SK-N-SH (cell line): ENCODE measurements around the gene SUPT3H. TPM values are rescaled to one million over a fixed set of nuclear protein-coding genes. Genes with fewer than 3 reads are reported as not detected.

Experiments
- CTCF ChIA-PET: fragments of 300-600, 350-600 bp; formaldehyde crosslinking; extraction: SDS; loops from one replicate; lab custom pipeline; 2021; lab: Yijun Ruan, JAX
- POLR2A ChIA-PET: fragments of 350-600 bp; sonication (Branson Sonifier 250); formaldehyde crosslinking; extraction: SDS; loops from one replicate; lab custom pipeline; 2020; ENCODE audit warnings: antibody characterized with exemption, inconsistent platforms; lab: Yijun Ruan, JAX
- DNase-seq: peaks from one replicate; pipeline ENCODE4 v3.0.0; 2012
- H2AFZ ChIP-seq: fragments of 200-600 bp; sonication (generic); 2 replicates; pipeline ENCODE4 v1.8.1; 2016; ENCODE audit warnings: antibody characterized with exemption, mild to moderate bottlenecking, low read depth
- H3F3A ChIP-seq: fragments of 200-600 bp; sonication (generic); replicated peaks from 2 replicates; pipeline ENCODE3; 2016; ENCODE audit warnings: antibody characterized with exemption, mild to moderate bottlenecking; ENCODE audit not compliant: insufficient read depth
- H3K27ac ChIP-seq, 2 experiments: fragments of 200-500 bp in 1 of 2; fragments of 200-600 bp in 1 of 2; sonication (Bioruptor generic) in 1 of 2; sonication (generic), shearing (Covaris generic) in 1 of 2; 2 replicates each; pipeline versions ENCODE4 v1.5.1 to v1.6.1; 2014 to 2016; ENCODE audit warnings: low read depth in 2 of 2, inconsistent platforms in 1 of 2, low read length in 1 of 2, mild to moderate bottlenecking in 1 of 2, mixed read lengths in 1 of 2
- H3K27me3 ChIP-seq: fragments of 200-600 bp; sonication (generic), shearing (Covaris generic); 2 replicates; pipeline ENCODE4 v1.6.1; 2016; ENCODE audit warnings: mixed run types; ENCODE audit not compliant: insufficient read depth
- H3K36me3 ChIP-seq, 2 experiments: fragments of 200-500 bp in 1 of 2; fragments of 200-600 bp in 1 of 2; sonication (Bioruptor generic) in 1 of 2; sonication (generic) in 1 of 2; replicated peaks in 1 of 2; 2 replicates each; pipeline versions ENCODE3 to v1.5.1; 2014 to 2016; ENCODE audit warnings: low read length in 1 of 2, mild to moderate bottlenecking in 1 of 2; ENCODE audit not compliant: insufficient read depth in 2 of 2, control insufficient read depth in 1 of 2
- H3K4me1 ChIP-seq, 2 experiments: fragments of 200-500 bp in 1 of 2; fragments of 200-600 bp in 1 of 2; sonication (Bioruptor generic) in 1 of 2; sonication (generic), shearing (Covaris generic) in 1 of 2; 2 replicates each; pipeline versions ENCODE4 v1.5.1 to v1.6.1; 2014 to 2016; ENCODE audit warnings: low read depth in 1 of 2, low read length in 1 of 2, mixed run types in 1 of 2; ENCODE audit not compliant: insufficient read depth in 2 of 2, control insufficient read depth in 1 of 2
- H3K4me2 ChIP-seq: fragments of 200-600 bp; sonication (generic), shearing (Covaris generic); 2 replicates; pipeline ENCODE4 v1.6.1; 2017; ENCODE audit warnings: mixed run types
- H3K4me3 ChIP-seq, 2 experiments: fragments of 200-500 bp in 1 of 2; fragments of 200-600 bp in 1 of 2; sonication (Bioruptor generic) in 1 of 2; sonication (generic), shearing (Covaris generic) in 1 of 2; 2 replicates each; pipeline versions ENCODE4 v1.5.1 to v1.8.1; 2014 to 2016; ENCODE audit warnings: low read depth in 2 of 2, inconsistent platforms in 1 of 2, low read length in 1 of 2, mild to moderate bottlenecking in 1 of 2, mixed read lengths in 1 of 2, moderate library complexity in 1 of 2
- H3K79me2 ChIP-seq: fragments of 200-600 bp; sonication (generic); 2 replicates; pipeline ENCODE4 v1.8.1; 2017; ENCODE audit warnings: mild to moderate bottlenecking; ENCODE audit not compliant: insufficient read depth
- H3K9ac ChIP-seq: fragments of 200-600 bp; sonication (generic); 2 replicates; pipeline ENCODE4 v1.6.1; 2017; ENCODE audit warnings: mixed run types
- H3K9me2 ChIP-seq: fragments of 200-600 bp; sonication (generic); 2 replicates; pipeline ENCODE4 v1.6.1; 2017; ENCODE audit warnings: mixed run types
- H3K9me3 ChIP-seq: fragments of 200-600 bp; sonication (generic); 2 replicates; pipeline ENCODE4 v1.6.1; 2017; ENCODE audit warnings: mixed run types, mild to moderate bottlenecking, moderate library complexity
- H4K20me1 ChIP-seq: fragments of 200-600 bp; sonication (generic); 2 replicates; pipeline ENCODE4 v1.6.1; 2017; ENCODE audit warnings: mild to moderate bottlenecking, mixed run types; ENCODE audit not compliant: insufficient read depth
- ELF1 ChIP-seq: IDR thresholded peaks from 2 replicates; pipeline ENCODE4 v1.4.0; 2012
- EP300 ChIP-seq, 2 experiments: IDR thresholded peaks; 2 replicates each; pipeline versions ENCODE4 v1.4.0 to v1.6.1; 2012; ENCODE audit warnings: borderline replicate concordance in 1 of 2, low read depth in 1 of 2, low read length in 1 of 2
- GABPA ChIP-seq: IDR thresholded peaks from 2 replicates; pipeline ENCODE4 v1.4.0; 2012; ENCODE audit warnings: low read depth, mild to moderate bottlenecking
- GATA2 ChIP-seq: sonication (generic); formaldehyde crosslinking; IDR thresholded peaks from 2 replicates; pipeline ENCODE4 v1.5.0; 2020; ENCODE audit warnings: mild to moderate bottlenecking, missing genetic modification reagents
- MEF2A ChIP-seq: IDR thresholded peaks from 2 replicates; pipeline ENCODE4 v1.4.0; 2012; ENCODE audit warnings: low read depth, borderline replicate concordance
- RXRA ChIP-seq: IDR thresholded peaks from 2 replicates; pipeline ENCODE4 v1.4.0; 2012; ENCODE audit warnings: low read depth, mild to moderate bottlenecking, borderline replicate concordance
- TCF12 ChIP-seq: IDR thresholded peaks from 2 replicates; pipeline ENCODE4 v1.4.0; 2012
- WGBS: methylation state at CpG from one replicate; pipeline ENCODE4 v1.1.6; 2017; ENCODE audit warnings: low lambda C conversion rate; 5-methylcytosine and 5-hydroxymethylcytosine counted together
- polyA plus RNA-seq, 3 experiments: library from polyadenylated mRNA; depleted of rRNA; stranded (reverse); fragments of >200 nt; gene quantifications; 2 replicates each; pipeline ENCODE4 v1.2.3, GENCODE V29; 2012
- TF ChIP-seq, protein P1 (sequence below): fragments of 150-350 bp; IDR thresholded peaks from 2 replicates; pipeline ENCODE4 v1.6.1; 2016; ENCODE audit warnings: mild to moderate bottlenecking, low read depth, low read length
- TF ChIP-seq, protein P2 (sequence below): IDR thresholded peaks from 2 replicates; pipeline ENCODE4 v1.4.0; 2012; ENCODE audit warnings: low read depth, borderline replicate concordance
- TF ChIP-seq, protein P3 (sequence below): IDR thresholded peaks from 2 replicates; pipeline ENCODE4; 2012
- TF ChIP-seq, protein P4 (sequence below): IDR thresholded peaks from 2 replicates; pipeline ENCODE4 v1.4.0; 2012; ENCODE audit warnings: low read depth, borderline replicate concordance

SUPT3H gene
- polyA plus RNA-seq, 1 of the 3 experiments (the other 2 are of a cell fraction): 10.9 TPM

DNA sequence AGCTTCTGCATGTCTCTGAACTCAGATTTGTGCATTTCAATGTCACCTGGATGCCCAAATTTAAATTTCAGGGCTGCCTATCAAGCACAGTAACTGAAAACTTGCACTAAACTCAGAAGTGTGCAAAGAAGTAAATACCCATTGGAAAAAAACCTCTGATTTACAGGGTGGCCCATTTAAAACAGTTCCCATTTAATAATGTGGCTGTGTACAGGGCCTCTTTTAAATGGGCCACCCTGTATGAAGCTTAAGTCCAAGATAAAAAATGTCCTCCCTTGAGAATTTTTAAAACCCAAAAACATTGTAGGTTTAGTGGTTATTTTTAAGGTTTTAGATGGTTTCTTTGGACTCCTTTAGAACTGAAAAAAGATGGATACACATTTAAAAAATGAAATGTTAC, 251.7 kb downstream of the SUPT3H start (continued):
- TF ChIP-seq EP300 (IDR thresholded peaks at IDR 0.05; ENCODE audit: borderline replicate concordance in 1 of 2, low read depth in 1 of 2, low read length in 1 of 2): no peak
- TF ChIP-seq, protein P1, sequence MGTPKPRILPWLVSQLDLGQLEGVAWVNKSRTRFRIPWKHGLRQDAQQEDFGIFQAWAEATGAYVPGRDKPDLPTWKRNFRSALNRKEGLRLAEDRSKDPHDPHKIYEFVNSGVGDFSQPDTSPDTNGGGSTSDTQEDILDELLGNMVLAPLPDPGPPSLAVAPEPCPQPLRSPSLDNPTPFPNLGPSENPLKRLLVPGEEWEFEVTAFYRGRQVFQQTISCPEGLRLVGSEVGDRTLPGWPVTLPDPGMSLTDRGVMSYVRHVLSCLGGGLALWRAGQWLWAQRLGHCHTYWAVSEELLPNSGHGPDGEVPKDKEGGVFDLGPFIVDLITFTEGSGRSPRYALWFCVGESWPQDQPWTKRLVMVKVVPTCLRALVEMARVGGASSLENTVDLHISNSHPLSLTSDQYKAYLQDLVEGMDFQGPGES: no peak
- no peak for TF ChIP-seq ELF1

DNA sequence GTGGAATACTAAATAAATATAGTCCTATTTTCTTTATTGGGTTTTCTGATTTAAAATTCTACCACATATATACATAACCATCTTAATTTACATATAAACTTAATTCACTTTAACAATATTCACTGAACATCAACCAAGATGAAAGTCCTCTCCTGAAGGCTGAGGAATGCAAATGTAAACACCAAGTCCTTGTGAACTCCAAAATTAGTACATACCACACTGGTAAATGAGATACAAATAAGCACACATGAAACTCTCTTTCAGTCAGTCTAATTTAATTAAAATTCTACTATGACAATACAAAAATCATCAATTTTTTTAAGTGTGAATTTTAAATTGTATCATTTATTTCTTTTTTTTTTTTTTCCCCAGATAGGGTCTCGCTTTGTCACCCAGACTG, 254.7 kb downstream of the SUPT3H start:
- Histone ChIP-seq H3K9ac (no peak overlapping the region), H3K79me2 (no peaks in the 10 kb centered on the region), H3K36me3 (no peaks in the 10 kb centered on the region), H3K4me2 (no peak overlapping the region), H4K20me1 (no peaks in the 10 kb centered on the region), H3K9me2 (no peaks in the 10 kb centered on the region), H2AFZ (no peak overlapping the region), H3F3A (no peaks in the 10 kb centered on the region), H3K27me3 (no peaks in the 10 kb centered on the region), H3K4me3 (no peak overlapping the region), H3K4me1 (no peaks in the 10 kb centered on the region), H3K9me3 (no peaks in the 10 kb centered on the region), H3K27ac (no peak overlapping the region)
- CTCF ChIA-PET: interaction anchor here (1.2 kb wide), 1 partner anchor 647 kb away, joined by 4 read pairs; no protein-coding TSS in a partner anchor
- no peak for DNase-seq
- POLR2A ChIA-PET: no interaction called here
- TF ChIP-seq GABPA: no peak
- no peak for TF ChIP-seq GATA2 (CRISPR knock-in tag)
- TF ChIP-seq RXRA: no peak
- TF ChIP-seq TCF12: no peak
- TF ChIP-seq, protein P1: no peak
- TF ChIP-seq, protein P2, sequence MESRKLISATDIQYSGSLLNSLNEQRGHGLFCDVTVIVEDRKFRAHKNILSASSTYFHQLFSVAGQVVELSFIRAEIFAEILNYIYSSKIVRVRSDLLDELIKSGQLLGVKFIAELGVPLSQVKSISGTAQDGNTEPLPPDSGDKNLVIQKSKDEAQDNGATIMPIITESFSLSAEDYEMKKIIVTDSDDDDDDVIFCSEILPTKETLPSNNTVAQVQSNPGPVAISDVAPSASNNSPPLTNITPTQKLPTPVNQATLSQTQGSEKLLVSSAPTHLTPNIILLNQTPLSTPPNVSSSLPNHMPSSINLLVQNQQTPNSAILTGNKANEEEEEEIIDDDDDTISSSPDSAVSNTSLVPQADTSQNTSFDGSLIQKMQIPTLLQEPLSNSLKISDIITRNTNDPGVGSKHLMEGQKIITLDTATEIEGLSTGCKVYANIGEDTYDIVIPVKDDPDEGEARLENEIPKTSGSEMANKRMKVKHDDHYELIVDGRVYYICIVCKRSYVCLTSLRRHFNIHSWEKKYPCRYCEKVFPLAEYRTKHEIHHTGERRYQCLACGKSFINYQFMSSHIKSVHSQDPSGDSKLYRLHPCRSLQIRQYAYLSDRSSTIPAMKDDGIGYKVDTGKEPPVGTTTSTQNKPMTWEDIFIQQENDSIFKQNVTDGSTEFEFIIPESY: no peak
- 91% methylated on average over 1 of the region's 1 CpG for WGBS

DNA sequence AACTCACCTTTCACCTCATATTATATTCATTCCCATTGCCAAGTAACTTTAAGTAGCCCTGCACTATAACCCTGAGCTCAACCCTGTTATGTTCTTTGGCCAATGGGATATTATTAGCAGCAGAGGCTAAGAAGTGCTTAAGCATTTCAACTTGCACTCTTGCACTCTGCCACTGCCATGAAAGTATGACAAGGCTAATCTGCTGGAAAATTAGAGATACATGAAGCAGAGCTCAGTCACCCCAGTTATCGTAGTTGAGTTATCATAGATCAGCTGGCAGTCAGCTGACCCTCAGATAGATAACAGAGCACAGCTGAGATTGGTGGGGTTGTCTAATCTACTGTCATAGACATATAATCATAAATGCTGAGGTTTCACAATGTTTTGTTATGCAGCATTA, 259.0 kb downstream of the SUPT3H start:
- CTCF ChIA-PET: no interaction called here

More for the DNA sequence above, 259.0 kb downstream of the SUPT3H start:
- no peaks in the 10 kb centered on the region for H3K9me3 ChIP-seq
- no peaks in the 10 kb centered on the region for H3K79me2 ChIP-seq
- no peaks in the 10 kb centered on the region for H3K9me2 ChIP-seq
- no peaks in the 10 kb centered on the region for H3K27me3 ChIP-seq
- WGBS: 73% methylated on average over 1 of the region's 1 CpG
- no peaks in the 10 kb centered on the region for H3K36me3 ChIP-seq
- no peak for TF ChIP-seq MEF2A
- TF ChIP-seq, protein P3, sequence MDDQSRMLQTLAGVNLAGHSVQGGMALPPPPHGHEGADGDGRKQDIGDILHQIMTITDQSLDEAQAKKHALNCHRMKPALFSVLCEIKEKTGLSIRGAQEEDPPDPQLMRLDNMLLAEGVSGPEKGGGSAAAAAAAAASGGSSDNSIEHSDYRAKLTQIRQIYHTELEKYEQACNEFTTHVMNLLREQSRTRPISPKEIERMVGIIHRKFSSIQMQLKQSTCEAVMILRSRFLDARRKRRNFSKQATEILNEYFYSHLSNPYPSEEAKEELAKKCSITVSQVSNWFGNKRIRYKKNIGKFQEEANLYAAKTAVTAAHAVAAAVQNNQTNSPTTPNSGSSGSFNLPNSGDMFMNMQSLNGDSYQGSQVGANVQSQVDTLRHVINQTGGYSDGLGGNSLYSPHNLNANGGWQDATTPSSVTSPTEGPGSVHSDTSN: no peak
- TF ChIP-seq, protein P4, sequence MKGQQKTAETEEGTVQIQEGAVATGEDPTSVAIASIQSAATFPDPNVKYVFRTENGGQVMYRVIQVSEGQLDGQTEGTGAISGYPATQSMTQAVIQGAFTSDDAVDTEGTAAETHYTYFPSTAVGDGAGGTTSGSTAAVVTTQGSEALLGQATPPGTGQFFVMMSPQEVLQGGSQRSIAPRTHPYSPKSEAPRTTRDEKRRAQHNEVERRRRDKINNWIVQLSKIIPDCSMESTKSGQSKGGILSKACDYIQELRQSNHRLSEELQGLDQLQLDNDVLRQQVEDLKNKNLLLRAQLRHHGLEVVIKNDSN: no peak
- POLR2A ChIA-PET: no interaction called here
- no peaks in the 10 kb centered on the region for H4K20me1 ChIP-seq
- no peak overlapping the region for H3K9ac ChIP-seq
- DNase-seq: no peak
- H3K4me3 ChIP-seq: no peak overlapping the region
- H2AFZ ChIP-seq: no peak overlapping the region
- H3F3A ChIP-seq: peaks cover 12% of the 10 kb centered on the region
- H3K4me2 ChIP-seq: no peak overlapping the region
- no peaks in the 10 kb centered on the region; a peak in 1 of 4 replicates for H3K4me1 ChIP-seq
- H3K27ac ChIP-seq: no peak overlapping the region
